HG03558 (cell line): ENCODE data around the gene MC1R.
"Not testable (repeated sequence)": the region's sequence is repeated elsewhere in the genome, so short reads cannot be mapped to it uniquely, and the experiment has no call there.

ENCODE experiments used
- ATAC-seq: cut with Tn5 transposase; IDR thresholded peaks from one replicate; pipeline ENCODE4 v1.9.1; 2021; ENCODE audit warnings: moderate number of reproducible peaks; ENCODE audit not compliant: unreplicated experiment; ENCODE audit errors: extremely low read depth

MC1R gene

GRCh38 chr16:89918453-89919347 is at the start of gene MC1R:
TSS of gene MC1R (plus strand) at chr16:89918862. CDS start at chr16:89919259, 397 bp downstream.
- ATAC-seq, result no peak

GRCh38 chr16:89869911-89870310 is 48.8 kb upstream of the MC1R start:
- no peak for ATAC-seq

- no peak for ATAC-seq
These were observed 48.2 kb upstream of the MC1R start for GRCh38 chr16:89870440-89870839.

GRCh38 chr16:89871895-89872294 is 46.8 kb upstream of the MC1R start:
- ATAC-seq, result no peak

GRCh38 chr16:89873109-89873971 is 45.3 kb upstream of the MC1R start, which contains the start of gene TCF25:
TSS of gene TCF25 (plus strand) at chr16:89873592. CDS start at chr16:89873668, 76 bp downstream.
- ATAC-seq, result peak; percentile 32

GRCh38 chr16:89873972-89874689 is 44.5 kb upstream of the MC1R start:
- ATAC-seq, result peak; percentile 37

GRCh38 chr16:89879123-89879522 is 39.5 kb upstream of the MC1R start:
- not testable (repeated sequence) for ATAC-seq

- no peak for ATAC-seq
These were observed 37.9 kb upstream of the MC1R start for GRCh38 chr16:89880477-89881367.

GRCh38 chr16:89881368-89881730 is 37.3 kb upstream of the MC1R start:
- no peak for ATAC-seq

GRCh38 chr16:89883346-89884040 is 35.2 kb upstream of the MC1R start:
- ATAC-seq, result no peak

- no peak for ATAC-seq
These were observed 34.6 kb upstream of the MC1R start for GRCh38 chr16:89884041-89884421.

GRCh38 chr16:89887243-89887642 is 31.4 kb upstream of the MC1R start:
- no peak for ATAC-seq

GRCh38 chr16:89890200-89890599 is 28.5 kb upstream of the MC1R start:
- no peak for ATAC-seq

- ATAC-seq, result no peak
These were observed 27.6 kb upstream of the MC1R start for GRCh38 chr16:89890886-89891657.

- no peak for ATAC-seq
These were observed 26.5 kb upstream of the MC1R start for GRCh38 chr16:89892055-89892630.

GRCh38 chr16:89892635-89893034 is 26.0 kb upstream of the MC1R start:
- ATAC-seq, result no peak

- no peak for ATAC-seq
These were observed 24.8 kb upstream of the MC1R start for GRCh38 chr16:89893642-89894548.
